ENCODE results near the gene GRAMD4.

Gene GRAMD4, protein sequence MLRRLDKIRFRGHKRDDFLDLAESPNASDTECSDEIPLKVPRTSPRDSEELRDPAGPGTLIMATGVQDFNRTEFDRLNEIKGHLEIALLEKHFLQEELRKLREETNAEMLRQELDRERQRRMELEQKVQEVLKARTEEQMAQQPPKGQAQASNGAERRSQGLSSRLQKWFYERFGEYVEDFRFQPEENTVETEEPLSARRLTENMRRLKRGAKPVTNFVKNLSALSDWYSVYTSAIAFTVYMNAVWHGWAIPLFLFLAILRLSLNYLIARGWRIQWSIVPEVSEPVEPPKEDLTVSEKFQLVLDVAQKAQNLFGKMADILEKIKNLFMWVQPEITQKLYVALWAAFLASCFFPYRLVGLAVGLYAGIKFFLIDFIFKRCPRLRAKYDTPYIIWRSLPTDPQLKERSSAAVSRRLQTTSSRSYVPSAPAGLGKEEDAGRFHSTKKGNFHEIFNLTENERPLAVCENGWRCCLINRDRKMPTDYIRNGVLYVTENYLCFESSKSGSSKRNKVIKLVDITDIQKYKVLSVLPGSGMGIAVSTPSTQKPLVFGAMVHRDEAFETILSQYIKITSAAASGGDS

GRCh38 chr22:46619830-46620501 lies at the start of gene GRAMD4:
TSS of gene GRAMD4 (plus strand) at chr22:46620386. CDS start at chr22:46626800, 6,414 bp downstream.
- no peak for DNase-seq (ENCODE audit: low read depth)

GRCh38 chr22:46571642-46572250 lies 48.4 kb upstream of the GRAMD4 start:
- no peak for DNase-seq (ENCODE audit: low read depth)

- no peak for DNase-seq (ENCODE audit: low read depth)
These were observed 47.0 kb upstream of the GRAMD4 start for GRCh38 chr22:46572911-46573780.

GRCh38 chr22:46573781-46574437 lies 46.3 kb upstream of the GRAMD4 start:
- no peak for DNase-seq (ENCODE audit: low read depth)

DNA sequence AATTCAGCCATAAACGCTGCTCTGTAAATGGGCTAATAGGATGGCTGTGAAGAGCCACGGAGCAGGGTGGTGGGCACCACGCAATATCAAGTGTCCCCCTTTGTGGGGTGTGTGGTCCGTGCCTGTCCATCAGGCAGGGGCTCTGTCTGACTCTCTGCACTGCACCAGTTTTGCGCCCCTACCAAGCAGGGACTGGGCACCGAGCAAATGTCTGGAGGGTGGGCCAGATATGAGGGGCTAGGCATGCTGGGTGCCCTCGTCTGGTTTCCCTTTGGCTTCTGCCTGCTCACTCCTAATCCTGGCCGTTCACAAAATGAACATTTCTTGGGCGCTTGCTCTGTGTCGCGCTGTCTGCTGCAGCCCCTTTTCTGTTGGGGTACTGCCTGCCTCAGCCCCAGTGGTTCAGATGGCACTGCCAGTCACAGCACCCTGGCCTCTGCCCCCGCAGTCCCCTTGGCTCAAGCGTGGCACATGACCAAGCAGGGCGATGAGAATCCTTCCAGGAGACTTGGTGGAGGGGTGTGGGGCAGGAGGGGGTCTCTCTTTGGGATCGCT lies 45.7 kb upstream of the GRAMD4 start:
- DNase-seq (ENCODE audit: low read depth): no peak

GRCh38 chr22:46574993-46575910 lies 44.9 kb upstream of the GRAMD4 start:
- no peak for DNase-seq (ENCODE audit: low read depth)

GRCh38 chr22:46575911-46576555 lies 44.2 kb upstream of the GRAMD4 start:
- DNase-seq (ENCODE audit: low read depth): no peak

GRCh38 chr22:46576556-46577367 lies 43.4 kb upstream of the GRAMD4 start:
- no peak for DNase-seq (ENCODE audit: low read depth)

DNA sequence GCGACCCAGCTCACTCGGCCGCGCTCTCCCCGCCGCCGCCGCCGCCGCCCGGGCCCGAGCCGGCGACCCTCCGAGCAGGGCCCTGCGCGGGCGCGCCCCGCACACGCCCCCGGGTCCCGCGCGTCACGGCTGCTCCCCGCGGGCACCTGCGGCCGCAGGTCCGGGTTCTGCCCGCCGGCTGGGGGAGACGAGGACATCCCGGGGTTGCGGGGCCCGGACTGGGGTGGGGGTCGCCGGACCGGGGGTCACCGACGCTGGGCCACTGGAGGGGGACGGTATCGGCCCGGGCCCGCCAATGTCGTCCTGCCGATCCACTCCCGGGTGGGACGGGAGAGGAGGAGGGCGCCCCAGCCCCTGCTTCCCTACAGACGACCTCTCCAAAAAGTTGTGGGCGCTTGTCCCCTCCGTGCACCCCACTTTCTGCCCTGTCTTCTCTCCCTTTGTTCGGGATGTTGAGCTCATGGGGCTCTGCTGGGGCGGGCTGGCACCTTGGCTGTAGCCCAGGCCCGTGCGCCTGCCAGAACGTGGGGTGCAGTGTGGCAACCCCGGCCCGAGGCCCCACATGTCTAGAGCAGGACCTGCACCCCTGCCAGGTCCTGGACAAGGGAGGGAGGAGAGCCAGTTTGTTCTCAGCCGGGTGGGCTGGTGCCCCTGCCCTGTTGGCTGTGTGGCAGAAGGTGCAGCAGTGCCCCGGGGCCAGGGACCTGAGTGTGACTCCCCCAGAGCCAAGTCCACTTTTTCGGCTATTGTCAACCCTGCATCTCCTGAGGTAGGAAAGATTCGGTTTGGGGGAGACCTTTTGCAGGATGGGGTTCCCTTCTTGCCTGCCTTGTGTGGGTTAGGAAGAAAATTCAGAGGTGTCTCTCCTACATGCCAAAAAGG lies 42.6 kb upstream of the GRAMD4 start:
- no peak for DNase-seq (ENCODE audit: low read depth)

DNA sequence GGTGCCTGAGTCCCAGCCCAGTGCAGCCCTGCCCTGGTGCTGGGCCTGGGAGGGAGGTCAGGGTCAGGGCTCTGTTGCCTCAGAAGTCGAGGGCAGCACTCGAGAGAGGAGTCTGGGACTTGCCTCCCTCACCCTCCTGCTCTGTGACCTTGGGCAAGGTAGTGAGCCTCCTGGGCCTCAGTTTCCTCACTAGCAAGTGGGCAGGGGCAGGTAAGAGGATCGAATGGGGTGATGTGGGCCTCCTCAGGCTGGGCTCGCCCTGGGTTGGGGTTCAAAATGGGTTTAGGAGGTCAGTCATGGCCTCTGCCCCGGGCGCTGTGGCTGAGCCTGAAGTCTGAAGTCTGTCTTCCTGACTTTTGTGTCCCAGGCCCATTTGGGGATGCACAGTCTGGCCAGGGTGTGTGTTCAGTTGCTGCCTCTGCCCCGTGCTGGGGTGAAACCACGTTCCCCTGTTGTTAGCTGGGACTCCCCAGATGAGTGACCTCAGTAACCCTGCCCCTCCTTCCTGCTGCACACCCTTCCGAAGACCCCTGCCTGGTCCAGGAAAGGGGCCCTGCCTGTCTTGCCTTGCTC lies 41.8 kb upstream of the GRAMD4 start:
- no peak for DNase-seq (ENCODE audit: low read depth)

GRCh38 chr22:46578824-46579561 lies 41.2 kb upstream of the GRAMD4 start:
- no peak for DNase-seq (ENCODE audit: low read depth)

GRCh38 chr22:46579751-46580449 lies 40.3 kb upstream of the GRAMD4 start:
- no peak for DNase-seq (ENCODE audit: low read depth)

GRCh38 chr22:46580940-46581537 lies 39.1 kb upstream of the GRAMD4 start:
- no peak for DNase-seq (ENCODE audit: low read depth)

- DNase-seq (ENCODE audit: low read depth): no peak
These were observed 38.5 kb upstream of the GRAMD4 start for GRCh38 chr22:46581538-46582244.
